Endothelial cell of umbilical vein (primary cell): ENCODE results near the gene LSR. TPM values are rescaled to one million over a fixed set of nuclear protein-coding genes. Genes with fewer than 3 reads are reported as not detected.

Source experiments
- BruUV-seq: library from RNA; stranded (reverse); fragments of 400-500 nt; replicated peaks from 2 replicates; lab custom pipeline; 2021; lab: Mats Ljungman, UMichigan
- CTCF ChIA-PET: fragments of 300-600, 350-600 bp; sonication (Branson Sonifier 250); formaldehyde crosslinking; loops from one replicate; lab custom pipeline; 2021; ENCODE audit warnings: antibody characterized with exemption, inconsistent platforms; lab: Charles Lee
- POLR2A ChIA-PET: fragments of 300-600, 350-600 bp; sonication (Branson Sonifier 250); formaldehyde crosslinking; loops from one replicate; lab custom pipeline; 2021; ENCODE audit warnings: antibody characterized with exemption, inconsistent platforms; lab: Charles Lee
- DNase-seq: peaks from one replicate; pipeline ENCODE4 v3.0.0-alpha.2; 2011; ENCODE audit warnings: low read depth, low spot score
- FAIRE-seq: peaks from 2 replicates; lab custom pipeline; 2011; peaks lifted over from hg19 to GRCh38; lab: Jason Lieb, UNC
- H2AFZ ChIP-seq: 2 replicates; pipeline ENCODE4 v1.6.0; 2012; ENCODE audit warnings: low read depth, low read length, control low read depth, inconsistent platforms
- H3K27ac ChIP-seq: 2 replicates; pipeline ENCODE4 v1.5.1; 2011; ENCODE audit warnings: low read depth, mild to moderate bottlenecking, control low read depth, low read length, moderate library complexity; ENCODE audit not compliant: insufficient read depth
- H3K27me3 ChIP-seq, 2 experiments: 2 replicates each; pipeline versions ENCODE4 v1.6.0 to v1.6.1; 2011; ENCODE audit warnings: low read length in 2 of 2, mixed read lengths in 1 of 2; ENCODE audit not compliant: control insufficient read depth in 2 of 2, insufficient read depth in 2 of 2
- H3K36me3 ChIP-seq, 2 experiments: 2 replicates in 1 of 2; 3 replicates in 1 of 2; pipeline ENCODE4 v1.5.1; 2011; ENCODE audit warnings: low read length in 2 of 2, mild to moderate bottlenecking in 1 of 2, moderate library complexity in 1 of 2; ENCODE audit not compliant: control insufficient read depth in 2 of 2, insufficient read depth in 2 of 2; ENCODE audit errors: extremely low read depth in 1 of 2
- H3K4me1 ChIP-seq: 3 replicates; pipeline ENCODE4 v1.5.1; 2011; ENCODE audit warnings: mild to moderate bottlenecking, low read length; ENCODE audit not compliant: control insufficient read depth, insufficient read depth; ENCODE audit errors: extremely low read depth
- H3K4me2 ChIP-seq: 2 replicates; pipeline ENCODE4 v1.6.1; 2011; ENCODE audit warnings: low read length, control low read depth, mixed read lengths; ENCODE audit not compliant: insufficient read depth
- H3K4me3 ChIP-seq, 3 experiments: fragments of 200-600 bp in 1 of 3; sonication (generic), shearing (Covaris generic) in 1 of 3; replicated peaks in 1 of 3; 2 replicates each; pipeline ENCODE4 v1.5.1; 2011 to 2016; ENCODE audit warnings: control low read depth in 3 of 3, low read length in 3 of 3, mild to moderate bottlenecking in 2 of 3, inconsistent platforms in 1 of 3, low read depth in 1 of 3, moderate library complexity in 1 of 3; ENCODE audit not compliant: insufficient read depth in 1 of 3
- H3K79me2 ChIP-seq: 2 replicates; pipeline ENCODE4 v1.6.0; 2012; ENCODE audit warnings: low read length, inconsistent platforms; ENCODE audit not compliant: control insufficient read depth, insufficient read depth
- H3K9ac ChIP-seq: replicated peaks from 2 replicates; pipeline ENCODE3; 2011; ENCODE audit warnings: low read length, control low read depth; ENCODE audit not compliant: insufficient read depth; ENCODE audit errors: extremely low read depth
- H3K9me1 ChIP-seq: replicated peaks from 3 replicates; pipeline ENCODE4 v1.6.0; 2011; ENCODE audit warnings: mild to moderate bottlenecking, low read length; ENCODE audit not compliant: control insufficient read depth, insufficient read depth; ENCODE audit errors: extremely low read depth
- H3K9me3 ChIP-seq: replicated peaks from 2 replicates; pipeline ENCODE4 v1.5.1; 2012; ENCODE audit warnings: low read length, inconsistent platforms; ENCODE audit not compliant: control insufficient read depth, insufficient read depth
- H4K20me1 ChIP-seq: replicated peaks from 2 replicates; pipeline ENCODE3; 2011; ENCODE audit warnings: mild to moderate bottlenecking, low read length; ENCODE audit not compliant: control insufficient read depth, insufficient read depth; ENCODE audit errors: extremely low read depth
- CTCF ChIP-seq, 2 donors: IDR thresholded peaks; 1 replicate in 1 of 2; 2 replicates in 1 of 2; pipeline ENCODE4 v1.5.1; 2011; ENCODE audit warnings: low read length in 2 of 2, mild to moderate bottlenecking in 2 of 2, moderate library complexity in 2 of 2, control low read depth in 1 of 2, inconsistent platforms in 1 of 2, low read depth in 1 of 2; ENCODE audit not compliant: insufficient read depth in 1 of 2; ENCODE audit errors: extremely low read depth in 1 of 2
- EZH2 ChIP-seq: IDR thresholded peaks from 2 replicates; pipeline ENCODE4 v1.6.1; 2012; ENCODE audit warnings: borderline replicate concordance, low read depth, mild to moderate bottlenecking, moderate library complexity, low read length, inconsistent platforms; ENCODE audit not compliant: severe bottlenecking
- FOS ChIP-seq: IDR thresholded peaks from 2 replicates; pipeline ENCODE4 v1.6.1; 2011; ENCODE audit warnings: mild to moderate bottlenecking, low read length, moderate library complexity, borderline replicate concordance; ENCODE audit not compliant: insufficient read depth
- GATA2 ChIP-seq: IDR thresholded peaks from 2 replicates; pipeline ENCODE4 v1.7.0; 2011; ENCODE audit warnings: low read depth, mild to moderate bottlenecking, moderate library complexity, mixed read lengths, low read length; ENCODE audit not compliant: insufficient read length, insufficient read depth
- JUN ChIP-seq: IDR thresholded peaks from 2 replicates; pipeline ENCODE4 v1.6.1; 2011; ENCODE audit warnings: borderline replicate concordance, low read depth; ENCODE audit not compliant: insufficient read length, insufficient read depth
- MAX ChIP-seq: IDR thresholded peaks from 2 replicates; pipeline ENCODE4 v1.6.1; 2011; ENCODE audit not compliant: insufficient read depth, insufficient read length
- MYC ChIP-seq: IDR thresholded peaks from one replicate; pipeline ENCODE4 v1.6.1; 2011; ENCODE audit warnings: mild to moderate bottlenecking, low read depth, low read length
- POLR2A ChIP-seq: IDR thresholded peaks from 2 replicates; pipeline ENCODE4 v1.6.1; 2012; ENCODE audit warnings: low read depth, mild to moderate bottlenecking, control low read depth, low read length
- POLR2AphosphoS5 ChIP-seq: IDR thresholded peaks from 2 replicates; pipeline ENCODE4 v1.6.1; 2012; ENCODE audit warnings: low read depth, mild to moderate bottlenecking, control low read depth, low read length, moderate library complexity; ENCODE audit not compliant: insufficient read depth
- dilution Hi-C: fragments of 300-500 bp; cut with MboI; formaldehyde crosslinking; loops from one replicate; pipeline ENCODE4 v1.15.0; 2019; ENCODE audit warnings: low sequenced_read_pairs; ENCODE audit not compliant: extremely low pct_ligation_motif_present
- intact Hi-C: fragments of 100-400 bp; cut with micrococcal nuclease; formaldehyde crosslinking; loops from one replicate; pipeline ENCODE4 v1.10.0; 2022
- polyA plus RNA-seq, 4 experiments: library from polyadenylated mRNA; depleted of rRNA in 3 of 4; stranded (reverse) in 3 of 4; unstranded in 1 of 4; fragments of >200 nt; gene quantifications; 2 replicates each; pipeline versions ENCODE4 v1.2.1 to v1.2.3, GENCODE V29; 2011 to 2012; ENCODE audit warnings: missing spikeins in 1 of 4
- total RNA-seq: library from RNA; stranded (reverse); gene quantifications from 2 replicates; pipeline ENCODE4 v1.2.3, GENCODE V29; 2021

LSR gene
- total and polyA plus RNA-seq, 2 donors (not counting 3 experiments of a cell fraction or from before 2014, with no cell fraction given), result 0.76 to 1.0 TPM

GRCh38 chr19:35204799-35205732 is 43.7 kb upstream of the LSR start:
- Histone ChIP-seq H3K9me1 (no peaks in the 10 kb centered on the region), H3K4me2 (no peak overlapping the region), H3K27me3 (peaks cover 0 to 2% of the 10 kb centered on the region in 2 experiments), H3K9ac (no peak overlapping the region), H3K27ac (no peak overlapping the region), H3K9me3 (no peaks in the 10 kb centered on the region), H3K4me1 (no peaks in the 10 kb centered on the region), H3K4me3 (no peak overlapping the region), H3K36me3 (no peaks in the 10 kb centered on the region), H3K79me2 (no peaks in the 10 kb centered on the region), H2AFZ (no peak overlapping the region), H4K20me1 (no peaks in the 10 kb centered on the region)
- intact Hi-C loops, result no loop called here
- no TSS peak for BruUV-seq
- dilution Hi-C loops, result no loop called here
- ChIA-PET POLR2A (no interaction called here), CTCF (interaction anchor here (1.1 kb wide), 1 partner anchor 290 kb away, joined by 3 read pairs; no protein-coding TSS in a partner anchor)
- no peak for FAIRE-seq
- DNase-seq, result no peak
- TF ChIP-seq POLR2A (no peak), MYC (no peak), JUN (no peak), POLR2AphosphoS5 (no peak), FOS (no peak), EZH2 (no peak), CTCF (IDR thresholded peaks at IDR 0.05; ENCODE audit: extremely low read depth in 1 of 2, insufficient read depth in 1 of 2, low read depth in 1 of 2, low read length in 2 of 2) (no peak), GATA2 (no peak), MAX (no peak)
